Fibroblast of pulmonary artery (primary cell): ENCODE results near the gene ARHGDIG.
A peak's percentile ranks its signal among the peaks of the same experiment; 100 is the strongest.

ENCODE experiments used
- DNase-seq: peaks from one replicate; pipeline ENCODE4 v3.0.0-alpha.2; 2010; ENCODE audit warnings: low read depth
- H3K4me3 ChIP-seq: replicated peaks from 2 replicates; pipeline ENCODE4 v1.5.1; 2011; ENCODE audit warnings: low read depth, mild to moderate bottlenecking, control low read depth, low read length, moderate library complexity
- TF ChIP-seq, protein P1 (sequence below): IDR thresholded peaks from 2 replicates; pipeline ENCODE4 v1.5.1; 2011; ENCODE audit warnings: mild to moderate bottlenecking, control low read depth, low read length, inconsistent platforms; ENCODE audit errors: missing control alignments

Gene ARHGDIG

DNA sequence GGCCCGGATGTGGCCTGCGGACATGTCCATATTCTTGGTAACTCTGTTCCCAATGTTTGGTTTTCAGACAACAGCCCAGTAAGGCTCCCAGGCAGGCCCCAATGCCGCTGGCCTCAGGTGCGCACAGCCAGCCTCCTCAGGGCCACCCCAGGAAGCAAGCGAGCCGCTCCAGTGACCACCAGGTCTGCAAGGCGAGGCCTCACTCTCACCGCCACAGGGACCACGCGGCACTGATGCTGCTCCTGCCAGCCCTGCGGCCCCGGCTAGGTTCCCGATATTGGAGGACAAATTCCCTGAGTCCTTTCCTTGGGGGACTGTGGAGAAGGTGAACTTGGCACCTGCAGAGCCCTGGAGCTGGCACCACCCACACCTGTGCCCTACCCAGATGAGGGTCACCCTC is 21.6 kb downstream of the ARHGDIG start:
- TF ChIP-seq, protein P1, sequence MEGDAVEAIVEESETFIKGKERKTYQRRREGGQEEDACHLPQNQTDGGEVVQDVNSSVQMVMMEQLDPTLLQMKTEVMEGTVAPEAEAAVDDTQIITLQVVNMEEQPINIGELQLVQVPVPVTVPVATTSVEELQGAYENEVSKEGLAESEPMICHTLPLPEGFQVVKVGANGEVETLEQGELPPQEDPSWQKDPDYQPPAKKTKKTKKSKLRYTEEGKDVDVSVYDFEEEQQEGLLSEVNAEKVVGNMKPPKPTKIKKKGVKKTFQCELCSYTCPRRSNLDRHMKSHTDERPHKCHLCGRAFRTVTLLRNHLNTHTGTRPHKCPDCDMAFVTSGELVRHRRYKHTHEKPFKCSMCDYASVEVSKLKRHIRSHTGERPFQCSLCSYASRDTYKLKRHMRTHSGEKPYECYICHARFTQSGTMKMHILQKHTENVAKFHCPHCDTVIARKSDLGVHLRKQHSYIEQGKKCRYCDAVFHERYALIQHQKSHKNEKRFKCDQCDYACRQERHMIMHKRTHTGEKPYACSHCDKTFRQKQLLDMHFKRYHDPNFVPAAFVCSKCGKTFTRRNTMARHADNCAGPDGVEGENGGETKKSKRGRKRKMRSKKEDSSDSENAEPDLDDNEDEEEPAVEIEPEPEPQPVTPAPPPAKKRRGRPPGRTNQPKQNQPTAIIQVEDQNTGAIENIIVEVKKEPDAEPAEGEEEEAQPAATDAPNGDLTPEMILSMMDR = no peak
- DNase-seq = no peak
- no peak overlapping the region for H3K4me3 ChIP-seq

DNA sequence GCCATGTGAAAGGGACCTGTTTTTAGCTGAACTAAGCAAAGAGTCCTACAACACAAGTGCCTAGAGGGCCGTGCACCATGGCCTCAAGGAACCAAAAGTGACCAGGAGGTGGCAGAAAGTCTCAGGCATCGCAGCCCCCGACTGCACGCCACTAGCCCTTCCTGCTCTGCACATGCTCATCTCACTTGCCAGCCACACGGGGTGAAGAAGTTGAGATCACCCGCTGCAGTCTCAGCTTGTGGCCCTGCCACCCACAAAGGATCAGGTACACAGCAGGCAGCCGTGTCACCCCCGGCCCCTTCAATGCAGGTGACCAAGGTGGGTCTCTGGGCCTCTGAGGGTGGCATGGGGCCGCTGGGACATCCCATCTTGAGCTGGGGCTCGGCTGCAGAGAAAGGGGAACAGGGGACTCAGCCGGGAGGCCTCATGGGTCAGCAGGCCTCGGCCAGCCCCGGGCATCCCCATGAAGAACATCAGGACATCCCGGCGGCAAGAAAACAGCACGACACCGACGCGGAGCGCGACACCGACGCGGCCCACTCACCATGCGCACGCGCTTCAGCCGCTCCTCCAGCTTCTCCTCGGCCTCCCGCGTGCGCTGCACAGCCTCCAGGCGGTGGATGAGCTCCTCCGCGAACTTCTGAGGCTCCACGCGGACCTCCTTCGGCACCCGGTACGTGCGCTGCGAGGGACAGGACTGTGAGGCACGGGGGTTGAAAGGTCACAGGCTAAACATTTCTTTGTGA is 23.5 kb downstream of the ARHGDIG start:
- peak; percentile 3 for DNase-seq
- no peak overlapping the region for H3K4me3 ChIP-seq
- TF ChIP-seq, protein P1 = no peak

DNA sequence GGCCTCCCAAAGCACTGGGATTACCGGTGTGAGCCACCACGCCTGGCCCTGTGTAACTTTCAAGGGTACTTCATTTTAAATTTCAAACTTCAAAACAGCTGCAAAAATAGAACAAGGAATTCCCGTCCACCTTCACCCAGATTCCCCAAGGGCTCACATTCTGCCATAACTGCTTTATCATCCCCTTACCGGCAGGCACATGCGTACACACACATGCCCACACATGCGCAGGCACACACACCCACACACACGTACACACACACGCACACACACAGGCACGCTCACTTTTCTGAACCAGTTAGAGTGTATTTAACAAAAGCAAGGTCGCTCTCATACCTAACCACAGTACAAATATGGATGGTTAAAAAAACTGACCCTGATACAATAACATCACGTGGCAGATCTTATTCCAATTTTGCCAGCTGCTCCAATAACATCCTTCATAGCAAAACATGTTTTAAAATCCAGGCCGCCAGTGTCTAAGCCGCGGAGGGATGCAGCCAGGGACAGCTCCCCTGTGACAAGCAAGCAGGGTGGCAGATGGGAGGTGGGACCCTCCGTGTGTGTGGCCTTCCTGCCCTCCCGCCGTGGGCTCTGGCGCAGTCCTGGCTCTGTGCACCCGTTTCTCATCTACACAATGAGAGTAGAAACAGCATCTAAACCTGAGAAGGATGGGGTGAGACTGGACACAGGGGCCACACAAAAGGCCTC is 25.7 kb downstream of the ARHGDIG start:
- H3K4me3 ChIP-seq = no peak overlapping the region
- TF ChIP-seq, protein P1 = no peak

GRCh38 chr16:306911-307370 is 26.6 kb downstream of the ARHGDIG start:
- no peak overlapping the region for H3K4me3 ChIP-seq
- TF ChIP-seq, protein P1 = no peak
- no peak for DNase-seq

More for the DNA sequence above, 25.7 kb downstream of the ARHGDIG start:
- DNase-seq = no peak

DNA sequence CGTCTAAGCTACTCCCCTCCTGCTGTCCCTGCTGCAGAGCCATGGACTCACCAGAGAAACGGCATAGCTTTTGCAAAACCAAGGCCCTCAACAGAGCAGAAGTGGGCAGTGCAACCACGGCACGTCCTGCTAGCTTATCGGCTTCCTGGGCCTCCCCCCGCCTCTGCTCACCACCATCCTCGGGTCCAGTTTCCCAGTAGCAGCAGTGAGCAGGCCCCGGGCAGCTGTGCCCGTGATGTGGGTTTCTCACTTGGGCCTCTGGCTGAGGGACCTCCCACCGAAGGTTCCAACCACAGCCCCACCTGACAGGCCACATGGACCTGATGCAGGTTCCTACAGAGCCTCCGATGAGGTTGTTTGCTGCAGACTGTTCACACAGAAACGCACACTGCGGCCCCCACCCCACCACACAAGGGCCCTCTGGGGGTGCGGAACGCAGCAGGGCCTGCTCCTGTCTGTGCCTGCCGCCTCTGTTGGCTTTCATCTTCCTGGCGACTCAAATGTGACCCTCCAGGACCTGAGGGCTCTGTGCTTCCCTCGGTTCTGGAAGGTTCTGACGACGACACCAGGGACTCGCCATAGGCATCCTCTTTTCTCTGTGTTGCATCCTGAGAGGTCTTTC is 27.4 kb downstream of the ARHGDIG start:
- DNase-seq = no peak
- no peak overlapping the region for H3K4me3 ChIP-seq
- TF ChIP-seq, protein P1 = no peak

- TF ChIP-seq, protein P1 = no peak
- DNase-seq = no peak
- no peak overlapping the region for H3K4me3 ChIP-seq
Observed at GRCh38 chr16:309476-309875, 29.1 kb downstream of the ARHGDIG start.
